GM12878 (cell line): Measurements from ENCODE around the gene GCSAM. TPM values are rescaled to one million over a fixed set of nuclear protein-coding genes. Genes with fewer than 3 reads are reported as not detected.
A peak's percentile ranks its signal among the peaks of the same experiment; 100 is the strongest.

Experiments used
- ETV6 ChIP-seq, 2 experiments: fragments of 450-650 bp in 1 of 2; IDR thresholded peaks in 1 of 2; conservative IDR thresholded peaks in 1 of 2; 2 replicates each; pipeline ENCODE4 v1.6.1; 2014; ENCODE audit warnings: antibody characterized with exemption in 1 of 2, borderline replicate concordance in 1 of 2, low read depth in 1 of 2, mild to moderate bottlenecking in 1 of 2, moderate library complexity in 1 of 2
- HDAC2 ChIP-seq: fragments of 200-600 bp; sonication (generic); IDR thresholded peaks from 2 replicates; pipeline ENCODE4 v1.6.1; 2017
- PRDM15 ChIP-seq: fragments of 450-650 bp; formaldehyde crosslinking; IDR thresholded peaks from 2 replicates; pipeline ENCODE4 v1.4.0; 2020; ENCODE audit warnings: mild to moderate bottlenecking, moderate library complexity
- RAD51 ChIP-seq: fragments of 450-650 bp; IDR thresholded peaks from 2 replicates; pipeline ENCODE4 v1.6.1; 2016; ENCODE audit warnings: moderate library complexity, mild to moderate bottlenecking, inconsistent platforms
- RB1 ChIP-seq: fragments of 450-650 bp; formaldehyde crosslinking; IDR thresholded peaks from 2 replicates; pipeline ENCODE4 v1.6.1; 2017; ENCODE audit warnings: mild to moderate bottlenecking, borderline replicate concordance
- RUNX3 ChIP-seq: IDR thresholded peaks from 2 replicates; pipeline ENCODE4 v1.6.1; 2012; ENCODE audit warnings: low read length, inconsistent platforms
- TARDBP ChIP-seq: IDR thresholded peaks from 2 replicates; pipeline ENCODE4 v1.6.1; 2016; ENCODE audit warnings: borderline replicate concordance
- USF1 ChIP-seq: IDR thresholded peaks from 2 replicates; pipeline ENCODE4 v1.6.1; 2011; ENCODE audit warnings: borderline replicate concordance, low read depth, mild to moderate bottlenecking, moderate library complexity, mixed read lengths, low read length; ENCODE audit not compliant: insufficient read depth; ENCODE audit errors: extremely low read length
- ZNF592 ChIP-seq: fragments of 450-650 bp; IDR thresholded peaks from 2 replicates; pipeline ENCODE4 v1.6.1; 2017; ENCODE audit warnings: mild to moderate bottlenecking, moderate library complexity
- polyA plus RNA-seq, 11 experiments: library from polyadenylated mRNA; depleted of rRNA in 4 of 11; unstranded in 6 of 11; stranded (reverse) in 5 of 11; fragments of >200 nt; fragmentation: Nextera tagmentation in 4 of 11; fragmentation: Illumina TruSeq in 1 of 11; extraction: Ambion mirVana in 4 of 11; extraction: Trizol in 1 of 11; gene quantifications; 1 replicate in 1 of 11; 2 replicates in 10 of 11; pipeline versions ENCODE4 v1.2.1 to v1.2.3, GENCODE V29; 2011 to 2016; ENCODE audit warnings: inconsistent platforms in 2 of 11, missing spikeins in 2 of 11, low read depth in 1 of 11
- total RNA-seq, 4 experiments: library from RNA; depleted of rRNA in 3 of 4; stranded (reverse); fragments of >200 nt in 3 of 4; fragmentation: Illumina TruSeq in 1 of 4; extraction: Trizol in 1 of 4; gene quantifications; 2 replicates each; pipeline versions ENCODE4 v1.2.1 to v1.2.3, GENCODE V29; 2013 to 2021

The GCSAM gene
- total and polyA plus RNA-seq, 10 of the 15 experiments (the other 5 are each of a cell fraction or from before 2014, with no cell fraction given): 81.5 to 407 (median 107) TPM

GRCh38 chr3:112115806-112116383 lies 17.2 kb downstream of the GCSAM start (continued):
- TF ChIP-seq ZNF592 (no peak), TARDBP (no peak), ETV6 (conservative IDR thresholded peaks at IDR 0.05 in 1 of 2, IDR thresholded peaks at IDR 0.05 in 1 of 2; ENCODE audit: borderline replicate concordance in 1 of 2, low read depth in 1 of 2) (no peak), USF1 (no peak), RUNX3 (peak; percentile 17; the same call in 1 of the 2 replicates), PRDM15 (CRISPR knock-in tag) (no peak), RAD51 (no peak), RB1 (no peak), HDAC2 (no peak)
